Measurements from ENCODE around the gene TMEM168. TPM values are rescaled to one million over a fixed set of nuclear protein-coding genes. Genes with fewer than 3 reads are reported as not detected.
"Not testable (repeated sequence)": the region's sequence is repeated elsewhere in the genome, so short reads cannot be mapped to it uniquely, and the experiment has no call there.

Gene TMEM168
- total RNA-seq, 1 experiment from 2014 or later = 16.4 TPM

DNA sequence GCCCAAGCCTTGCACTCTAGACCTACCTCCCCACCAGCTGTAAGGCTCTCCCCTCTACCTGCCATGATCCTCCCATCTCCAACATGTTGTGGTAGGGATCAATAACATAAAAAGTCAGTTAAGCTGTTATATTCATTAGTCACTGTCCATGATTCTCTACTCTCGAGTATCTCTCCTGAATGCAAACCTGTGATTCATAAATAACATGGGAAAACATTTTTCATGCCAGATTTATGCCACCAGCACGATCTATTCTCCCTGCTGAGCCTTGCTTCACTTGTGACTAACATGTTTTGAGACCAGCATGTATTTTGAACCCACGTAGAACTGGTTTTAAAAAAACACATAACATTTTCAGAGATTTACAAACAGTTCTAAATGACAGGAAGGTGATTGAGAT, 30.3 kb downstream of the TMEM168 start:
- no peaks in the 10 kb centered on the region for H3K4me1 ChIP-seq
- H3K27me3 ChIP-seq = no peaks in the 10 kb centered on the region
- no peaks in the 10 kb centered on the region for H3K9me3 ChIP-seq (replicated peaks)
- H3K27ac ChIP-seq = no peak overlapping the region
- H3K4me3 ChIP-seq = no peak overlapping the region
- no peaks in the 10 kb centered on the region for H3K36me3 ChIP-seq
- no peak for DNase-seq

DNA sequence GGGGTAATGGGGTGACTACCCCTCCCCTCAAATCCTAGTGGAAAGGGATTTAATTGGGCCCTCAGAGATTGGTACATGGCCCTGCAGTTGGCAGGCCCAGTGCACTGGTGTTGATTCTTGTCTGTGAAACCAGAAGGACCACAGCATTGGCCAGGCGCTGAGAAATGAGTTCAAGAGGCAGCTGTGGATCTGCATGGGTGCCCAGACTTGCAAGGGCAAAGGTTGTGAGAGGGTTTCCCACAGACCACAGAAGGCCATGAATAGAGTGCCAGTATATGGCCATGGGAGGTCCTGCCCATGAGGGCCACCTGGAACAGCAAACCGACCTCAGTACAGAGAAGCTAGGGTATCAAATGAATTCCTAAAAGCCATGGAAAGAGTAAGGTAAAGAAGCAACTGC, 32.9 kb downstream of the TMEM168 start:
- Histone ChIP-seq H3K9me3 (replicated peaks) (no peaks in the 10 kb centered on the region), H3K4me3 (no peak overlapping the region), H3K4me1 (no peaks in the 10 kb centered on the region), H3K36me3 (no peaks in the 10 kb centered on the region), H3K27ac (no peak overlapping the region), H3K27me3 (no peaks in the 10 kb centered on the region)
- no peak for DNase-seq

DNA sequence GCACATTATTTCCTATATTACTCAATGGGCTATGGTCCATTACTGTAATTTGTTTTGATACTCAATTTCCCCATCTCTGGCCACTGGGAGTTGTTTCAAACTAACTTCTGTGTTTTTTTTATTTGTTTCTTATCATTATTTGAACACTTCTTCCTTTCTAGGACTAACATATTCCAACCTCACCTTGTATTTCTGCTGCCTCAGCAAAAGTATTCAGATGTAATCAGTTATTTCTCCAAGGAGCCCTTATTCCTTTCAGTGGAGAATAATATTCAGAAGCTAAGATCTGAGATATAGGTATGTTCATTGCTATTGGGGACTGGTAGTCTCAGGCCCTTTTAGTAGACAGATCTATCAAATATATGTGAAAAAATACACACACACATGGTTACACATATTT, 36.9 kb downstream of the TMEM168 start:
- Histone ChIP-seq H3K27me3 (no peaks in the 10 kb centered on the region), H3K27ac (no peak overlapping the region), H3K4me3 (no peak overlapping the region), H3K36me3 (no peaks in the 10 kb centered on the region), H3K9me3 (replicated peaks) (no peaks in the 10 kb centered on the region), H3K4me1 (no peaks in the 10 kb centered on the region)
- DNase-seq = no peak

DNA sequence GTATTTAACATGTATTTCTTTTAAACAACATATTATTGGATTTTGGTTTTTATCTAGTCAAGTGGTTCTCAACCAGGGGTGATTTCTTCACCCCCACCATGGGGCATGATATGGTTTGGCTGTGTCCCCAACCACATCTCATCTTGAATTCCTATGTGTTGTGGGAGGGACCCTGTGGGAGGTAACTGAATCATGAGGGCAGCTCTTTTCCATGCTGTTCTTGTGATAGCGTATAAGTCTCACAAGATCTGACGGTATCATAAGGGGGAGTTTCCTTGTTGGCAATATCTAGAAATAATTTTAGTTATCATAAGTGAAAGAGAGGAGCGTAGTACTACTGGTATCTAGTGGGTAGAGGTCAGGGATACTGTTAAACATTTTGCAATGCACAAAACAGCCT, 37.6 kb downstream of the TMEM168 start:
- no peak overlapping the region for H3K27ac ChIP-seq
- H3K9me3 ChIP-seq (replicated peaks) = no peaks in the 10 kb centered on the region
- H3K4me1 ChIP-seq = no peaks in the 10 kb centered on the region
- no peak overlapping the region for H3K4me3 ChIP-seq
- DNase-seq = no peak
- no peaks in the 10 kb centered on the region for H3K27me3 ChIP-seq
- H3K36me3 ChIP-seq = no peaks in the 10 kb centered on the region

DNA sequence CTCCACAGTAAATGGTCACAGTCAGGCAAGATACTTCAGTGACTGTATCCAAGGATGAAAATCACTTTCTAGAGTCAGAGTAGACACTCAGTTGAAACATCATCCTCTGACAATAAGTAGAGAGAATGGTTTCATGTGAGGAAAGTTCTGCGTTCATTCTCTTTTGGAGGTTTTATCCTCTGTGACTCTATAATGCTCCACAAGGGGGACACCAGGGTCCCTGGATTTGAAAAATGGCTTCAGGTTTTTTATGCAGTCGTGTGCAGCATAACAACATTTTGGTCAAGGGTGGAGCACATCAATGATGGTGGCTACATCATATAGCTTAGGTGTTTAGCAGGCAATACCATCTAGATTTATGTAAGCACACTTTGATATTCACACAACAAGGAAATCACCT, 40.4 kb downstream of the TMEM168 start:
- Histone ChIP-seq H3K9me3 (replicated peaks) (no peaks in the 10 kb centered on the region), H3K27me3 (no peaks in the 10 kb centered on the region), H3K36me3 (no peaks in the 10 kb centered on the region), H3K27ac (no peak overlapping the region), H3K4me3 (no peak overlapping the region), H3K4me1 (no peaks in the 10 kb centered on the region)
- no peak for DNase-seq

DNA sequence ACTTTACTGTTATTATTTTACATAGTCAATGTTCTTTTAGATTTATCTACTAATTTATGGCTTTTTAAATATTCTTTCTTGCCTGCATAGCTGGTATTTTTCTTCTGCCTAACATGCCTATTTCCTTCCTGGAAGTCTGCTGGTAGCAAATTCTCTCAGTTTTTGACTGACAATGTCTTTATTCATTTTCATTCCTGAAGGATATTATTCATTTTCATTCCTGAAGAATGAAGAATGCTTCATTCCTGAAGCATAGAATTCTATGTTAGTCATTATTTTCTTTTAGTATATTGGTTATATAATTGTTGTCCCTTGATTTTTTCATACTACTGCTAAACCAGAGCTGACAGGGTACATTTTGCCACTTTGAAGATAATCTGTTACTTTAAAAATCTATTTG, 41.8 kb downstream of the TMEM168 start:
- no peak overlapping the region for H3K27ac ChIP-seq
- no peaks in the 10 kb centered on the region for H3K36me3 ChIP-seq
- no peaks in the 10 kb centered on the region for H3K9me3 ChIP-seq (replicated peaks)
- H3K4me3 ChIP-seq = no peak overlapping the region
- no peak for DNase-seq
- H3K4me1 ChIP-seq = no peaks in the 10 kb centered on the region
- H3K27me3 ChIP-seq = no peaks in the 10 kb centered on the region

DNA sequence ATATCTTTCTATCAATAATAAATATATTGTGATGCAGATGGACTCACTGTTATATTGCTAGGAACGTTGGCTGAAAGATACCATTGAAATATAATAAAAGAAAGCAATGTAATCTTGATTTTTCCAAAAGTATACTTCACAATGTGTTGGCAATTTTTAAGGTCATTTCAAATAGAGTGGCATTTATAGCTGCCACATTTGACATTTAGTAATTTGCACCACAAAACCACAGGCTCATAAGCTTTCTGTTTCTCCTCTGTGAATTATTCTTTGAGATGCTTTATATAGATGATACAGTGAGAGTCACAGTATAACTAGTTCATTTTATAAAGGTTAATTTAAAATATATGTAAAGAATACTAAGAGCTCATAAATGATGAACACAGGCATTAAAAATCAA, 44.6 kb downstream of the TMEM168 start:
- no peak overlapping the region for H3K4me3 ChIP-seq
- DNase-seq = no peak

DNA sequence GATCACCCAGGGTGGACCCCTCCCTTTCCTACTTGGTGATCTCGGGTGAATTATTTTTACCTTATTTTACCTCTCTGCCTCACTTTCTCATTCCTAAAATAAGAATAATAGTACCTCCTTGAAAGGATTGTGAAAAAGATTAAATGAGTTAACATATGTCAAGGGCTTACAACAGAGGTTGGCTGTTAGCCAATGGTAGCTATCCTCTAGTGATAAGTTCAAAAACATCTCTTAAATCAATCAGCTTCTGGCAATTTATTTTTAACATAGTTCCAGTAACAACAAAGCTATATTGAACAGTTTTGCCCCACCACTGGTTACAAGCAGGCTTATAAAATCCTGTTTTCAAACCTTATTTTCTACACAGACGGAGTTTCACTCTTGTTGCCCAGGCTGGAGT, 45.4 kb downstream of the TMEM168 start:
- Histone ChIP-seq H3K4me3 (no peak overlapping the region), H3K4me1 (no peaks in the 10 kb centered on the region), H3K27ac (no peak overlapping the region), H3K27me3 (no peaks in the 10 kb centered on the region), H3K9me3 (replicated peaks) (no peaks in the 10 kb centered on the region), H3K36me3 (no peaks in the 10 kb centered on the region)
- no peak for DNase-seq

More for the DNA sequence above, 44.6 kb downstream of the TMEM168 start:
- no peaks in the 10 kb centered on the region for H3K4me1 ChIP-seq
- no peaks in the 10 kb centered on the region for H3K36me3 ChIP-seq
- no peak overlapping the region for H3K27ac ChIP-seq
- H3K9me3 ChIP-seq (replicated peaks) = no peaks in the 10 kb centered on the region
- no peaks in the 10 kb centered on the region for H3K27me3 ChIP-seq

DNA sequence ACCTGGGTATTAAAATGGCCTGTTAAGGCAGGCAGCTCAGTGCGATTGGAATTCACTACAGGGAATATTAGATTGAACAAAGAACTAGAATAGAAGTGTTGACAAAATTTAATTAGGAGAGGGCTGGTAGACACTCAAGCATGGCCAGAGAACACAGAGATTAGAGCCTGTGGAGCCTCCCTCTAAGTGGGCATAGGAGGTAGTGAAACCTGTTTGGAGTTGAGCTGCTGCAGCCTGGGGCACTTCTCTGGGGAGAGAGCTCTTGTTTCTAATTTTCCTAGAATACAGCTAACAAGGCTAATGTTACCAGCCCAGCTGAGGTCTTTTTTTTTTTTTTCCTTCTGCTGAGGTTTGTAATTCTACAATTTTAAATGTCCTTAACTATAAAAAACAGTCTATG, 46.4 kb downstream of the TMEM168 start:
- no peaks in the 10 kb centered on the region for H3K27me3 ChIP-seq
- no peaks in the 10 kb centered on the region for H3K36me3 ChIP-seq
- H3K4me1 ChIP-seq = no peaks in the 10 kb centered on the region
- H3K9me3 ChIP-seq (replicated peaks) = no peaks in the 10 kb centered on the region
- DNase-seq = peak; percentile 11 to 45
- no peak overlapping the region for H3K27ac ChIP-seq
- H3K4me3 ChIP-seq = no peak overlapping the region

DNA sequence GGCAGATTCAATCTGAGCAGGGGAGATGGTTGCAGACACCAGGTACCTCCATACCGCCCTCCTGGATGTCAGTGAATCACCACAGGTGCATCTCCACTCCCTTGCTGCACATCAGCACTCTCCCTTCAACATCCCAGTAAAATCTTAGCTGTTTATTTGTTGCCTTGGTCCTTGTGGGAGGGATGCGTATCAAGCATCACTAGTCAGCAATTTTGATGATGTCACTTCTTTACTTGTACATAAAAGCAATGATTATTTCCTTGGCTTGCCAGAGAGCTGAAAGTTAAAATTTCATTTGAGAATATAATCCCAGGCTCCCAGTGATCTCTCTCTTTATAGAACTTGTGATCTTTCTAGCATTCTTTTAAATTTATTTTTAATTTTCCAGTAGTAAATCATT, 49.5 kb downstream of the TMEM168 start:
- Histone ChIP-seq H3K27ac (no peak overlapping the region), H3K36me3 (no peaks in the 10 kb centered on the region), H3K27me3 (no peaks in the 10 kb centered on the region), H3K4me3 (no peak overlapping the region), H3K4me1 (no peaks in the 10 kb centered on the region), H3K9me3 (replicated peaks) (0 out of 2 replicates have a peak, but pooled peaks cover 4% of the 10 kb centered on the region)
- DNase-seq = no peak

DNA sequence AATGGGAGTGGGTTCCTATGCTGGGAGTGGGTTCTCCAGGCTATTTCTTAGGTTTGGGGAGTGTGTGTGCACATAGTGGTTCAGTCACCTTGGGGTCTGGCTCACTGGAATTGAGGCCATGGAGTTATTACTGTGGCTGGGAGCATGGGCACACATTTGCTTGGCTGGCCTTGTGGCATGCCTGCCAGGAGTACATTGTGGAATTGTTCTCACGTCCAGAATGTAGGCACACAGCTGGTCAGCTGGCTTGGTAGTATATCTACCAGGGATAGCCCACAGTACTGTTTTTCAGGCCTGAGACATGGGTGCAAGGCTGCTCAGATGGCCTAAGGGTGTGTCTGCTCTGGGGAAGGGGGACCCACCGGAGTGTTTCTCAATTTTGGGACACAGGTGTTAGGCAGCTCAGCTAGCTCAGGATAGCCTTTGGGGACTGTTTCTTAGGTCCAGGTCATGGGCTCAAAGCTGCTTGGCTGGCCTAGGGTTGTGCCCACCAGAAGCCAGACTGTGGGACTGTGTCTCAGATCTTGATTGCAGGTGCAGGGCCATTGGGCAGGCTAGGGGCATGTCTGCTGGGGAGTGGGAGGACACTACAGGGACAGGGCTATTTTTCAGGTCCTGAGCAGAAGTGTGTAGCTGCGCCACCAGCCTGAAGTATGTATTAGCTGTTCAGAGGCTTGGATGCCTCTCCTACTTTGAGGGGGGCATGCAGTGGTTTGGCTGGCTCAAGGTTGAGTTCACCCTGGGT, 50.6 kb downstream of the TMEM168 start:
- H3K9me3 ChIP-seq (replicated peaks) = 0 out of 2 replicates have a peak, but pooled peaks cover 6% of the 10 kb centered on the region
- H3K27me3 ChIP-seq = no peaks in the 10 kb centered on the region
- no peaks in the 10 kb centered on the region for H3K4me1 ChIP-seq
- DNase-seq = no peak
- H3K36me3 ChIP-seq = no peaks in the 10 kb centered on the region
- no peak overlapping the region for H3K4me3 ChIP-seq
- H3K27ac ChIP-seq = no peak overlapping the region

DNA sequence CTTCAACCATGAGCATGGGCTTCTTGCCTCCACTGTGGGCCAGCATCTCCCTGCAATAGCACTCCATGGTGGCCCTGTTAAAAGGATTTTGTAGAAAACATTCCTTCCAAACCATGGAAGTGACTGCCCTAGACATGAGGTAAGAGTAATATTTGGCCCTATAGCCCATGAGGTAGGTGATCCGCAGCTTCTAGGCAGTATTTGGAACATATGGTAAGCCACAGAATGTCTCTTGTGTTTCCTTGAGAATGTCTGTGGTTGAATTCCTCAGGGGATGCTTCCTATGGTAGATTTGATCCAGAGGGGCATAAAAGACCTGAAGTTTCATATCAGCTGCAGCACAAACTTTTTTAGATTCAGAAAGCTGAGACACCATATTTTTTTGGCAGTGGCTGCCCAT, 54.9 kb downstream of the TMEM168 start:
- H3K4me3 ChIP-seq = no peak overlapping the region
- peaks cover 17% of the 10 kb centered on the region for H3K9me3 ChIP-seq (replicated peaks)
- DNase-seq = no peak
- H3K27me3 ChIP-seq = no peaks in the 10 kb centered on the region
- H3K27ac ChIP-seq = no peak overlapping the region
- no peaks in the 10 kb centered on the region for H3K4me1 ChIP-seq
- no peaks in the 10 kb centered on the region for H3K36me3 ChIP-seq

DNA sequence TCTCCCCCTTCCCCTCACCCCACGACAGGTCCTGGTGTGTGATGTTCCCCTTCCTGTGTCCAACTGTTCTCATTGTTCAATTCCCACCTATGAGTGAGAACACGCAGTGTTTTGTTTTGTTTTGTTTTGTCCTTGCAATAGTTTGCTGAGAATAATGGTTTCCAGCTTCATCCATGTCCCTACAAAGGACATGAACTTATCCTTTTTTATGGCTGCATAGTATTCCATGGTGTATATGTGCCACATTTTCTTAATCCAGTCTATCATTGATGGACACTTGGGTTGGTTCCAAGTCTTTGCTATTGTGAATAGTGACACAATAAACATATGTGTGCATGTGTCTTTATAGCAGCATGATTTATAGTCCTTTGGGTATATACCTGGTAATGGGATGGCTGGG, 58.9 kb downstream of the TMEM168 start:
- not testable (repeated sequence) for DNase-seq, H3K36me3 ChIP-seq, H3K27ac ChIP-seq, H3K4me1 ChIP-seq, H3K27me3 ChIP-seq, H3K4me3 ChIP-seq
- H3K9me3 ChIP-seq (replicated peaks) = peaks cover 13% of the 10 kb centered on the region

DNA sequence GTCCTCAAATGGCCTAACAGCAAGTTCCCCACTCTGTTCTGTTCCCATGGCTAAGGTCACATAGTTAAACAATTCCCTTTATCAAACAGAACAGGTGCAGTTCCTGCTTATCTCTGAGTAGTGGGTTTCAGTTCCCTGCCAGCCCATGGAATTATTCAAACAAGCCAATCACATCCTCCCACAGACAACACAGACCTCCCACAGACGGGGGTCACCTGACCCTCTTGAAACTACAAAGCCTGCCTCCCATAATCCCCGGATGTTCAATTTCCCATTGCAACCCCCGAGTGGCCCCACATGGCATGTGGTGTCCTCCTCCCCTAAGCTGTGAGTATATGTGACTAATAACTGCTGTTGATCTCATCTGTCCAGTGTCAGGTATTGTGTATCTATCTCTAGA, 64.1 kb downstream of the TMEM168 start:
- Histone ChIP-seq H3K36me3 (no peaks in the 10 kb centered on the region), H3K4me3 (no peak overlapping the region), H3K27ac (no peak overlapping the region), H3K4me1 (peaks cover 6% of the 10 kb centered on the region; the same call in 1 of the 2 replicates), H3K27me3 (no peaks in the 10 kb centered on the region), H3K9me3 (replicated peaks) (no peaks in the 10 kb centered on the region; the same call in 1 of the 2 replicates)
- peak; percentile 53 to 72 for DNase-seq

DNA sequence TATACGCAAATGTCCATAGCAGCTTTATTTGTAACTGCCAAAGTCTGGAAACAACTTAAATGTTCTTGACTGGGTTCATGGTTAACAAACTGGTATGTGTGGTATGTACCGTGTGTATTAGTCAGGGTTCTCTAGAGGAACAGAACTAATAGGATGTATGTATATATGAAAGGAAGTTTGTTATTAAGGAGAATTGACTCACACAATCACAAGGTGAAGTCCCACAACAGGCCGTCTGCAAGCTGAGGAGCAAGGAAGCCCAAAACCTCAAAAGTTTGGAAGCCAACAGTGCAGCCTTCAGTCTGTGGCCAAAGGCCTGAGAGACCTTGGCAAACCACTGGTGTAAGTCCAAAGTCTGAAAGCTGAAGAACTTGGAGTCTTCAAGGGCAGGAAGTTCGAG, 66.8 kb downstream of the TMEM168 start:
- Histone ChIP-seq H3K9me3 (replicated peaks) (no peaks in the 10 kb centered on the region), H3K4me1 (peaks cover 6% of the 10 kb centered on the region; the same call in 1 of the 2 replicates), H3K36me3 (no peaks in the 10 kb centered on the region), H3K4me3 (no peak overlapping the region), H3K27ac (no peak overlapping the region), H3K27me3 (no peaks in the 10 kb centered on the region)
- DNase-seq = no peak

DNA sequence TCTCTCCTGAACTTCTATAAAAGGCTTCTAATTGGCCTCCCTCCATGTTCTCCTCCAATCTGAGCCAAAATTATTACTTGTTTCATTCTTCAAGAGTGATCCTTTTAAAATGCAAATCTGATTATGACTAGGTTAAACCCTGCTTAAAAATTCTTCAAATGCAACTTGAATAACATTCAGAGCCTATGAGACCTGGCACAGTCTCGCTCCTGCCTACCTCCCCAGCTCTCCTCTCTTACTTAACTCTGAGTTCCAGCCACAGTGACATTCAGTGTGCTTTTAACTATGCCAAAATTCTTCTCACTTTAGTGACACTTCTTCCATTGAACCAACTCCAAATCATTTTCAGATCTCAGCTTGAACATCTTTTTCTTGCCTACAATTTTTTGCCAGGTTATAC, 68.8 kb downstream of the TMEM168 start:
- Histone ChIP-seq H3K9me3 (replicated peaks) (peaks cover 2% of the 10 kb centered on the region; the same call in 1 of the 2 replicates), H3K27me3 (no peaks in the 10 kb centered on the region), H3K36me3 (no peaks in the 10 kb centered on the region), H3K4me3 (no peak overlapping the region), H3K27ac (no peak overlapping the region), H3K4me1 (peaks cover 6% of the 10 kb centered on the region; the same call in 1 of the 2 replicates)
- DNase-seq = no peak
